CD14-positive monocyte (primary cell): Measurements from ENCODE around the gene P3H3. TPM values are rescaled to one million over a fixed set of nuclear protein-coding genes. Genes with fewer than 3 reads are reported as not detected.

Experiments used
- DNase-seq, 3 donors: peaks; one replicate each; pipeline ENCODE4 v3.0.0-alpha.2; 2011 to 2022
- H2AFZ ChIP-seq: 2 replicates; pipeline ENCODE4 v1.6.0; 2012; ENCODE audit warnings: mild to moderate bottlenecking, low read depth, low read length, inconsistent platforms; ENCODE audit not compliant: insufficient read depth, poor library complexity, severe bottlenecking
- H3K27ac ChIP-seq, 2 donors: 1 replicate in 1 of 2; 2 replicates in 1 of 2; pipeline ENCODE4 v1.5.1; 2012 to 2013; ENCODE audit warnings: low read length in 2 of 2, control low read depth in 1 of 2, inconsistent platforms in 1 of 2, low read depth in 1 of 2, mild to moderate bottlenecking in 1 of 2
- H3K27me3 ChIP-seq, 2 donors: one replicate each; pipeline versions ENCODE4 v1.6.0 to v1.6.1; 2011 to 2013; ENCODE audit warnings: low read length in 2 of 2; ENCODE audit not compliant: control insufficient read depth in 2 of 2, insufficient read depth in 2 of 2
- H3K36me3 ChIP-seq, 2 donors: replicated peaks in 1 of 2; 1 replicate in 1 of 2; 2 replicates in 1 of 2; pipeline versions ENCODE4 v1.5.1 to v1.6.1; 2012 to 2013; ENCODE audit warnings: low read length in 2 of 2, control low read depth in 1 of 2, inconsistent platforms in 1 of 2, mild to moderate bottlenecking in 1 of 2; ENCODE audit not compliant: insufficient read depth in 2 of 2, control insufficient read depth in 1 of 2
- H3K4me1 ChIP-seq, 2 donors: 1 replicate in 1 of 2; 2 replicates in 1 of 2; pipeline versions ENCODE4 v1.5.1 to v1.6.1; 2012 to 2013; ENCODE audit warnings: low read length in 2 of 2, control low read depth in 1 of 2, inconsistent platforms in 1 of 2, mild to moderate bottlenecking in 1 of 2, moderate library complexity in 1 of 2; ENCODE audit not compliant: insufficient read depth in 2 of 2, control insufficient read depth in 1 of 2
- H3K4me2 ChIP-seq: replicated peaks from 2 replicates; pipeline ENCODE3; 2012; ENCODE audit warnings: low read length, moderate library complexity, mild to moderate bottlenecking; ENCODE audit not compliant: poor library complexity, severe bottlenecking; ENCODE audit errors: extremely low read depth
- H3K4me3 ChIP-seq, 3 experiments: fragments of 200-600 bp in 1 of 3; sonication (generic) in 1 of 3; replicated peaks in 1 of 3; 1 replicate in 2 of 3; 2 replicates in 1 of 3; pipeline ENCODE4 v1.5.1; 2011 to 2013; ENCODE audit warnings: low read length in 3 of 3, mild to moderate bottlenecking in 3 of 3, control low read depth in 2 of 3, low read depth in 2 of 3, inconsistent platforms in 1 of 3, moderate library complexity in 1 of 3
- H3K79me2 ChIP-seq: 2 replicates; pipeline ENCODE4 v1.6.0; 2012; ENCODE audit warnings: mild to moderate bottlenecking, control low read depth, inconsistent platforms, low read length, moderate library complexity; ENCODE audit not compliant: insufficient read depth
- H3K9ac ChIP-seq: 2 replicates; pipeline ENCODE4 v1.6.0; 2017; ENCODE audit warnings: low read length, mild to moderate bottlenecking; ENCODE audit not compliant: insufficient read depth, poor library complexity, severe bottlenecking
- H3K9me3 ChIP-seq, 2 donors: replicated peaks in 1 of 2; 1 replicate in 1 of 2; 2 replicates in 1 of 2; pipeline versions ENCODE4 v1.5.1 to v1.6.1; 2012 to 2013; ENCODE audit warnings: low read length in 2 of 2, control low read depth in 1 of 2; ENCODE audit not compliant: control insufficient read depth in 1 of 2, insufficient read depth in 1 of 2
- H4K20me1 ChIP-seq: 2 replicates; pipeline ENCODE4 v1.6.0; 2012; ENCODE audit warnings: mild to moderate bottlenecking, low read length, control low read depth, moderate library complexity; ENCODE audit not compliant: insufficient read depth
- H3K27ac Mint-ChIP-seq, 7 donors: one replicate each; pipeline ENCODE4 v1.8.0; 2020; ENCODE audit warnings: mild to moderate bottlenecking in 7 of 7, mixed read lengths in 7 of 7, moderate library complexity in 6 of 7, inconsistent platforms in 2 of 7
- H3K27me3 Mint-ChIP-seq, 3 donors: one replicate each; pipeline ENCODE4 v1.8.0; 2021 to 2022; ENCODE audit warnings: low read depth in 3 of 3, mild to moderate bottlenecking in 3 of 3, mixed read lengths in 3 of 3, moderate library complexity in 3 of 3, inconsistent platforms in 1 of 3
- H3K36me3 Mint-ChIP-seq, 2 donors: one replicate each; pipeline ENCODE4 v1.8.0; 2020; ENCODE audit warnings: mixed read lengths in 2 of 2, inconsistent platforms in 1 of 2, mild to moderate bottlenecking in 1 of 2
- H3K4me1 Mint-ChIP-seq: one replicate; pipeline ENCODE4 v1.8.0; 2020; ENCODE audit warnings: mild to moderate bottlenecking, mixed read lengths
- H3K4me3 Mint-ChIP-seq, 2 donors: one replicate each; pipeline ENCODE4 v1.8.0; 2020; ENCODE audit warnings: mild to moderate bottlenecking in 2 of 2, mixed read lengths in 2 of 2, moderate library complexity in 1 of 2
- H3K9me3 Mint-ChIP-seq, 7 donors: one replicate each; pipeline ENCODE4 v1.8.0; 2020 to 2022; ENCODE audit warnings: mixed read lengths in 7 of 7, mild to moderate bottlenecking in 6 of 7, moderate library complexity in 6 of 7, inconsistent platforms in 2 of 7
- WGBS: methylation state at CpG from one replicate; pipeline ENCODE4 v1.1.5; 2013; ENCODE audit warnings: missing lambda C conversion rate; ENCODE audit not compliant: insufficient coverage; 5-methylcytosine and 5-hydroxymethylcytosine counted together
- intact Hi-C, 2 donors: fragments of 100-400 bp; cut with micrococcal nuclease; formaldehyde crosslinking; loops; one replicate each; pipeline versions ENCODE4 v1.15.0 to v1.15.1; 2023
- polyA plus RNA-seq, 3 donors: library from polyadenylated mRNA; depleted of rRNA in 1 of 3; unstranded in 2 of 3; stranded (reverse) in 1 of 3; fragments of 300-500 nt in 2 of 3; fragments of >200 nt in 1 of 3; fragmentation: Illumina TruSeq in 2 of 3; gene quantifications; 1 replicate in 2 of 3; 2 replicates in 1 of 3; pipeline ENCODE4 v1.2.3, GENCODE V29; 2012 to 2021
- TF ChIP-seq, protein P1 (sequence below): fragments of 200-600 bp; IDR thresholded peaks from one replicate; pipeline ENCODE4 v1.8.0; 2022; ENCODE audit warnings: antibody characterized with exemption, mild to moderate bottlenecking

Gene P3H3
- polyA plus RNA-seq, 3 donors = 0.56 TPM; not detected in 2

DNA sequence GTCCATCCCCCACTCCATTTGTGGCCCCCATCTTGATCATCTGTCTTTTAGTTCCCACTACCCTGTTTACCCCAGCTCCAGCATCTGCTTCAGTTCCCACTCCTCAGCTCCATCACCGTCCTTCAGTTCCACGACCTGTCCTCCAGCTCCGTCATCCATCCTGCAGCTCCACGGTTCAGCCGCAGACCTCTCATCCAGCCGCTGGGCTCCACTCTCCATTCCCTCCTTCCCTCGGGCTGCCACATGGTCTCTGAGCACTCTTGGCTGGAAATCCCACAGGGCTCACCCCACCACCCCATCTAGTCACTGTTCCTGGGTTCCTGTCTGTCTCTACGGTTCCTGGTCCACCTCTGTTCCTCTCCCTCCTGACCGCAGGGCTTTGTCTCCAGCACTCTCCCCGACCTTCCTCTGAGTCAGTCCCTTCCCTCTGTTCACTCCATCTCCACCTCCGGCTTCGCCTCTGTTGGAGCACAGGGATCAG lies 3.3 kb upstream of the P3H3 start:
- H3K4me1 Mint-ChIP-seq = peaks cover 54% of the 10 kb centered on the region
- Histone ChIP-seq H2AFZ (no peak overlapping the region), H3K4me1 (peaks cover 35 to 62% of the 10 kb centered on the region in 2 donors), H3K36me3 (peaks cover 3% of the 10 kb centered on the region in 2 donors), H3K4me3 (no peak overlapping the region), H3K79me2 (peaks cover 5% of the 10 kb centered on the region), H3K27me3 (peaks cover 12 to 44% of the 10 kb centered on the region in 2 donors), H3K9me3 (peaks cover 0 to 6% of the 10 kb centered on the region in 2 donors), H3K9ac (no peak overlapping the region), H4K20me1 (peaks cover 29% of the 10 kb centered on the region), H3K4me2 (no peak overlapping the region), H3K27ac (no peak overlapping the region)
- peak overlapping the region in 1 of 2 donors; percentile 54 for H3K4me3 Mint-ChIP-seq
- peaks cover 40 to 57% (median 41%) of the 10 kb centered on the region in 3 donors for H3K27me3 Mint-ChIP-seq
- intact Hi-C loops = loop anchor here (1.0 to 5.0 kb wide), 6 partner anchors 33 to 208 kb away; no protein-coding TSS in a partner anchor
- no peak for DNase-seq
- H3K36me3 Mint-ChIP-seq = peaks cover 24 to 30% of the 10 kb centered on the region in 2 donors
- TF ChIP-seq, protein P1, sequence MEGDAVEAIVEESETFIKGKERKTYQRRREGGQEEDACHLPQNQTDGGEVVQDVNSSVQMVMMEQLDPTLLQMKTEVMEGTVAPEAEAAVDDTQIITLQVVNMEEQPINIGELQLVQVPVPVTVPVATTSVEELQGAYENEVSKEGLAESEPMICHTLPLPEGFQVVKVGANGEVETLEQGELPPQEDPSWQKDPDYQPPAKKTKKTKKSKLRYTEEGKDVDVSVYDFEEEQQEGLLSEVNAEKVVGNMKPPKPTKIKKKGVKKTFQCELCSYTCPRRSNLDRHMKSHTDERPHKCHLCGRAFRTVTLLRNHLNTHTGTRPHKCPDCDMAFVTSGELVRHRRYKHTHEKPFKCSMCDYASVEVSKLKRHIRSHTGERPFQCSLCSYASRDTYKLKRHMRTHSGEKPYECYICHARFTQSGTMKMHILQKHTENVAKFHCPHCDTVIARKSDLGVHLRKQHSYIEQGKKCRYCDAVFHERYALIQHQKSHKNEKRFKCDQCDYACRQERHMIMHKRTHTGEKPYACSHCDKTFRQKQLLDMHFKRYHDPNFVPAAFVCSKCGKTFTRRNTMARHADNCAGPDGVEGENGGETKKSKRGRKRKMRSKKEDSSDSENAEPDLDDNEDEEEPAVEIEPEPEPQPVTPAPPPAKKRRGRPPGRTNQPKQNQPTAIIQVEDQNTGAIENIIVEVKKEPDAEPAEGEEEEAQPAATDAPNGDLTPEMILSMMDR = no peak
- 69% methylated on average over 9 of the region's 12 CpGs for WGBS
- peak overlapping the region in 1 of 7 donors; percentile 38 for H3K27ac Mint-ChIP-seq
- peaks cover 0 to 12% (median 8%) of the 10 kb centered on the region in 7 donors for H3K9me3 Mint-ChIP-seq

DNA sequence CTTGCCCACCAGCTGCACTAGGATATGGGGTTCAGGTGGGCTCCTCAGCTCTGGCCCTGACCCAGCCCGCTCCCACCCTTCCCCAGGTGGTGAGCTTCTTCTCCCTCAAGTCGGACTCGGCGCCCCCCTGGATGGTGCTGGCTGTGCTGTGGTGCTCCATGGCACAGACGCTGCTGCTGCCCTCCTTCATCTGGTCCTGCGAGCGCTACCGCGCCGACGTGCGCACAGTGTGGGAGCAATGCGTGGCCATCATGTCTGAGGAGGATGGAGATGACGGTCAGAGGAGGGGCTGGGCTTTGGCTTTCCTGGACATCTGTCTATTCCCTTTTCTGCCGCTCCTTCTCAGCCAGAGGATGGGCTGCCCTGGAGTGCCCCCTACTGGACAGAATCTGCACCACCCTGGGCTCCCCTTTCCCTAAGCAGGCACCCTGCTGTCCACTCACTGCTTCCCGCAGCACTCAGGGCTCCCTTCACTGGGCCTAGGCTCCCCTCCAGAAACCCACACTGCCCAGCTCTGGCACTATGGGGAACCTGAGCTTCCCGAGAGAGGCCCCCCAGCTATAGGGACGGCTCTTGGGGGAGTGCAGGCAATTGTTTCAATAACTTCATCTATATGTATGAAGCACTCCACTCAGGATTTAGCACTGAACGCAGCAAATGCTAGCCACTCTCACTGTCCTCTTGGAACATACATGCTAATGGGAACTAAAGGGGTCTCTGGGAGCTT lies 2.6 kb upstream of the P3H3 start:
- H3K9me3 ChIP-seq = peaks cover 0 to 6% of the 10 kb centered on the region in 2 donors
- H3K79me2 ChIP-seq = peaks cover 5% of the 10 kb centered on the region
- peaks cover 12 to 50% of the 10 kb centered on the region in 2 donors for H3K27me3 ChIP-seq
- TF ChIP-seq, protein P1 = peak; percentile 95
- peak overlapping the region in 1 of 7 donors; percentile 43 for H3K27ac Mint-ChIP-seq
- no peak overlapping the region for H3K27ac ChIP-seq
- H3K4me2 ChIP-seq = peak overlapping the region; percentile 8
- H3K27me3 Mint-ChIP-seq = peaks cover 46 to 63% (median 46%) of the 10 kb centered on the region in 3 donors
- 23% methylated on average over 9 of the region's 19 CpGs for WGBS
- intact Hi-C loops = loop anchor here (1.0 to 5.0 kb wide), 5 partner anchors 33 to 203 kb away; no protein-coding TSS in a partner anchor
- H3K4me3 Mint-ChIP-seq = peak overlapping the region; percentile 51 to 84
- peaks cover 18 to 26% of the 10 kb centered on the region in 2 donors for H3K36me3 Mint-ChIP-seq
- peaks cover 0 to 12% (median 8%) of the 10 kb centered on the region in 7 donors for H3K9me3 Mint-ChIP-seq
- H3K36me3 ChIP-seq = no peaks in the 10 kb centered on the region
- no peak overlapping the region for H2AFZ ChIP-seq
- H3K4me3 ChIP-seq = no peak overlapping the region
- peaks cover 29% of the 10 kb centered on the region for H4K20me1 ChIP-seq
- no peak overlapping the region for H3K9ac ChIP-seq
- peaks cover 30 to 56% of the 10 kb centered on the region in 2 donors for H3K4me1 ChIP-seq
- peaks cover 49% of the 10 kb centered on the region for H3K4me1 Mint-ChIP-seq
- DNase-seq = peak; percentile 82
